Esophagus muscularis mucosa (tissue), 3 donors: ENCODE data around the gene TPPP.
"Not testable (repeated sequence)": the region's sequence is repeated elsewhere in the genome, so short reads cannot be mapped to it uniquely, and the experiment has no call there.

Experiments used
- CTCF ChIP-seq, 3 experiments: fragments of 200-600 bp in 2 of 3; fragments of 450-650 bp in 1 of 3; sonication (generic) in 2 of 3; IDR thresholded peaks; one replicate each; pipeline ENCODE4 v1.5.1; 2017 to 2019; ENCODE audit warnings: antibody characterized with exemption in 3 of 3, mild to moderate bottlenecking in 2 of 3, moderate library complexity in 1 of 3
- EP300 ChIP-seq: sonication (generic); formaldehyde crosslinking; IDR thresholded peaks from one replicate; pipeline ENCODE4 v1.6.1; 2017; ENCODE audit warnings: antibody characterized with exemption

GRCh38 chr5:716740-717139, 23.6 kb upstream of the TPPP start:
- TF ChIP-seq CTCF (IDR thresholded peaks at IDR 0.05); EP300: not testable (repeated sequence)
